ENCODE data around the gene COL18A1.

The COL18A1 gene

DNA sequence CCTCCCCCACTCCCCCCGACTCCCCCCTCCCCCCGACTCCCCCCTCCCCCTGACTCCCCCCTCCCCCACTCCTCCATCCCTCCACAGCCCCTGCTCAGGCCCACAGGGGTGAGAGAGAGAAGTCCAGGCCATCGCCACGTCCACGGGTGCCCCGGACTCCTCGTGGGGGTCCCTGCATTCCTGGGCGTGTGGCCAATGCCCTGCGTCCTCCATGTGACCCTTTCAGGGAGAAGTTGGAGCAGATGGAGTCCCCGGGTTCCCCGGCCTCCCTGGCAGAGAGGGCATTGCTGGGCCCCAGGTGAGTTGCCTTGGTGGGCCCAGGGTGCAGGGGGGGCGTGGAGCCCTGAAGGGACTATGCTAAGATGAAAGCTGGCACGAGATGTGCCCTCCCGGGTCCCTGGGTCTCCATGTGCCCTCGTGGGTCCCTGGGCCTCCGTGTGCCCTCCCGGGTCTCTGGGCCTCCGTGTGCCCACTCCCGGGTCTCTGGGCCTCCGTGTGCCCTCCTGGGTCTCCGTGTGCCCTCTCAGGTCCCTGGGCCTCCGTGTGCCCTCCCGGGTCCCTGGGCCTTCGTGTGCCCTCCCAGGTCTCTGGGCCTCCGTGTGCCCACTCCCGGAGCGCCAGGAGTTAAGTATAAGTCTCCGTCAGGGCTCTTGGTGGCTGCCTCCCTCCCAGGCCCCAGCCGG lies 85.2 kb downstream of the COL18A1 start:
- H3K27me3 ChIP-seq (ENCODE audit: control insufficient read depth in 1 of 2, insufficient read depth in 2 of 2, low read length in 2 of 2), result no peaks in the 10 kb centered on the region
- no peak overlapping the region for H3K9ac ChIP-seq (ENCODE audit: low read depth in 1 of 2, low read length in 2 of 2)
- H3K36me3 ChIP-seq (ENCODE audit: control insufficient read depth in 1 of 2, insufficient read depth in 2 of 2, low read length in 2 of 2), result peaks cover 0 to 2% of the 10 kb centered on the region in 2 donors
- no peak overlapping the region for H3K27ac ChIP-seq (ENCODE audit: low read depth, low read length)
- H3K4me1 ChIP-seq (ENCODE audit: control insufficient read depth in 1 of 2, insufficient read depth in 2 of 2, low read length in 2 of 2), result no peaks in the 10 kb centered on the region
- H3K4me3 ChIP-seq (ENCODE audit: low read depth in 1 of 2, low read length in 2 of 2), result no peak overlapping the region
- no peaks in the 10 kb centered on the region for H3K9me3 ChIP-seq (ENCODE audit: control insufficient read depth in 1 of 2, low read length in 2 of 2)

GRCh38 chr21:45491056-45491455 lies 86.1 kb downstream of the COL18A1 start:
- Histone ChIP-seq H3K27me3 (ENCODE audit: control insufficient read depth in 1 of 2, insufficient read depth in 2 of 2, low read length in 2 of 2) (no peaks in the 10 kb centered on the region), H3K27ac (ENCODE audit: low read depth, low read length) (no peak overlapping the region), H3K4me1 (ENCODE audit: control insufficient read depth in 1 of 2, insufficient read depth in 2 of 2, low read length in 2 of 2) (no peaks in the 10 kb centered on the region), H3K9ac (ENCODE audit: low read depth in 1 of 2, low read length in 2 of 2) (no peak overlapping the region), H3K36me3 (ENCODE audit: control insufficient read depth in 1 of 2, insufficient read depth in 2 of 2, low read length in 2 of 2) (peaks cover 8 to 10% of the 10 kb centered on the region in 2 donors), H3K9me3 (ENCODE audit: control insufficient read depth in 1 of 2, low read length in 2 of 2) (no peaks in the 10 kb centered on the region), H3K4me3 (ENCODE audit: low read depth in 1 of 2, low read length in 2 of 2) (no peak overlapping the region)

DNA sequence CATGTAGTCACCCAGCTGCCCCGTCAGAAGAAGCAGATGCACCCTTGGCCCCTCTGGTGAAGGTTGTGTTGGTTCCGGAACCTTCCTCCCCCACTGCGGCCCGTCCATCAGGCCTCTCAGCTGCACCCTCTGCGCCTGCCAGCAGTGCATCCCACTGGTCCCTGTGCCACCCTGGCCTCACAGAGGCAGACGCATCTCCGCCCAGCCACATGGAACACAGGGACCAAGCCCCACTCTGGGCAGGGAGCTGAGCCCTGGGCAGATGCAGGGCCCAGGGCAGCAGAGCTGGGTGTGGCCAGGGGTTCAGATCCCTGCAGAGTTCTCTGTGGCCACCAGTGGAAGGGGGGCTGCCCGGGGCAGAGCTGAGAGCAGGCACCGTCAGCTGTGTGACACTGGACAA lies 86.7 kb downstream of the COL18A1 start:
- Histone ChIP-seq H3K4me1 (ENCODE audit: control insufficient read depth in 1 of 2, insufficient read depth in 2 of 2, low read length in 2 of 2) (no peaks in the 10 kb centered on the region), H3K9me3 (ENCODE audit: control insufficient read depth in 1 of 2, low read length in 2 of 2) (no peaks in the 10 kb centered on the region), H3K27me3 (ENCODE audit: control insufficient read depth in 1 of 2, insufficient read depth in 2 of 2, low read length in 2 of 2) (no peaks in the 10 kb centered on the region), H3K9ac (ENCODE audit: low read depth in 1 of 2, low read length in 2 of 2) (no peak overlapping the region), H3K4me3 (ENCODE audit: low read depth in 1 of 2, low read length in 2 of 2) (no peak overlapping the region), H3K36me3 (ENCODE audit: control insufficient read depth in 1 of 2, insufficient read depth in 2 of 2, low read length in 2 of 2) (peaks cover 8 to 11% of the 10 kb centered on the region in 2 donors), H3K27ac (ENCODE audit: low read depth, low read length) (no peak overlapping the region)

- H3K9ac ChIP-seq (ENCODE audit: low read depth in 1 of 2, low read length in 2 of 2), result no peak overlapping the region
- H3K9me3 ChIP-seq (ENCODE audit: control insufficient read depth in 1 of 2, low read length in 2 of 2), result no peaks in the 10 kb centered on the region
- H3K4me1 ChIP-seq (ENCODE audit: control insufficient read depth in 1 of 2, insufficient read depth in 2 of 2, low read length in 2 of 2), result no peaks in the 10 kb centered on the region
- no peak overlapping the region for H3K27ac ChIP-seq (ENCODE audit: low read depth, low read length)
- H3K4me3 ChIP-seq (ENCODE audit: low read depth in 1 of 2, low read length in 2 of 2), result no peak overlapping the region
- H3K36me3 ChIP-seq (ENCODE audit: control insufficient read depth in 1 of 2, insufficient read depth in 2 of 2, low read length in 2 of 2), result peaks cover 8 to 12% of the 10 kb centered on the region in 2 donors
- no peaks in the 10 kb centered on the region for H3K27me3 ChIP-seq (ENCODE audit: control insufficient read depth in 1 of 2, insufficient read depth in 2 of 2, low read length in 2 of 2)
These were observed 87.8 kb downstream of the COL18A1 start for GRCh38 chr21:45492765-45493164.

DNA sequence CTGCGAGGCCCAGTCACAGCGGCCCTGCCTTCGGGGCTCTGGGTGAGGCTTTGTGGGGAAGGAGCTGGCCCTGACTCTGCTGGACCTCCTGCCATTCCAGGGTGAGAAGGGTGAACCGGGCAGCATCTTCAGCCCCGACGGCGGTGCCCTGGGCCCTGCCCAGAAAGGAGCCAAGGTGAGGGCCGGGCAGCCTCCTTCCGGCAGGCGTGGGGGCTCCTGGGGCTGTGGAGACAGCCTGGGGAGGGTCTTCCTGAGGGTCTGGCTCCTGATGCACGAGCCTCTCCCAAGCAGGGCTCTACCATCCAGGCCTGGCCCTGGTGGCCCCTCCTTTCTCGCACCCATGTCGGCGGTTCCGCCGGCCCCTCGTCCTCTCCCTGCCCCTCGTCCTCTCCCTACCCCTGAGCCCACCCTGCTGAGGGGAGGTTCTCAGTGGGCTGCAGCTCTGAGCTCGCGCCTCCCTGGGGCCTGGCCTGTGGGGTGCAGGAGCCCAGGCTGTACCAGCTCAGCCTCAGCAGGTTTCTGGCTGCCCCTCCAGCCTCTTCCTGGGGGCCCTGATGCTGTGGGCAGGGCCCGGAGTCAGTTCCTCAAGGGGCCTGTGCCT lies 88.5 kb downstream of the COL18A1 start:
- Histone ChIP-seq H3K27ac (ENCODE audit: low read depth, low read length) (no peak overlapping the region), H3K9me3 (ENCODE audit: control insufficient read depth in 1 of 2, low read length in 2 of 2) (no peaks in the 10 kb centered on the region), H3K36me3 (ENCODE audit: control insufficient read depth in 1 of 2, insufficient read depth in 2 of 2, low read length in 2 of 2) (peaks cover 8 to 14% of the 10 kb centered on the region in 2 donors), H3K4me1 (ENCODE audit: control insufficient read depth in 1 of 2, insufficient read depth in 2 of 2, low read length in 2 of 2) (no peaks in the 10 kb centered on the region), H3K9ac (ENCODE audit: low read depth in 1 of 2, low read length in 2 of 2) (no peak overlapping the region), H3K4me3 (ENCODE audit: low read depth in 1 of 2, low read length in 2 of 2) (no peak overlapping the region), H3K27me3 (ENCODE audit: control insufficient read depth in 1 of 2, insufficient read depth in 2 of 2, low read length in 2 of 2) (no peaks in the 10 kb centered on the region)

GRCh38 chr21:45494135-45494850 lies 89.3 kb downstream of the COL18A1 start:
- Histone ChIP-seq H3K36me3 (ENCODE audit: control insufficient read depth in 1 of 2, insufficient read depth in 2 of 2, low read length in 2 of 2) (peaks cover 8 to 14% of the 10 kb centered on the region in 2 donors), H3K9ac (ENCODE audit: low read depth in 1 of 2, low read length in 2 of 2) (no peak overlapping the region), H3K4me3 (ENCODE audit: low read depth in 1 of 2, low read length in 2 of 2) (no peak overlapping the region)

DNA sequence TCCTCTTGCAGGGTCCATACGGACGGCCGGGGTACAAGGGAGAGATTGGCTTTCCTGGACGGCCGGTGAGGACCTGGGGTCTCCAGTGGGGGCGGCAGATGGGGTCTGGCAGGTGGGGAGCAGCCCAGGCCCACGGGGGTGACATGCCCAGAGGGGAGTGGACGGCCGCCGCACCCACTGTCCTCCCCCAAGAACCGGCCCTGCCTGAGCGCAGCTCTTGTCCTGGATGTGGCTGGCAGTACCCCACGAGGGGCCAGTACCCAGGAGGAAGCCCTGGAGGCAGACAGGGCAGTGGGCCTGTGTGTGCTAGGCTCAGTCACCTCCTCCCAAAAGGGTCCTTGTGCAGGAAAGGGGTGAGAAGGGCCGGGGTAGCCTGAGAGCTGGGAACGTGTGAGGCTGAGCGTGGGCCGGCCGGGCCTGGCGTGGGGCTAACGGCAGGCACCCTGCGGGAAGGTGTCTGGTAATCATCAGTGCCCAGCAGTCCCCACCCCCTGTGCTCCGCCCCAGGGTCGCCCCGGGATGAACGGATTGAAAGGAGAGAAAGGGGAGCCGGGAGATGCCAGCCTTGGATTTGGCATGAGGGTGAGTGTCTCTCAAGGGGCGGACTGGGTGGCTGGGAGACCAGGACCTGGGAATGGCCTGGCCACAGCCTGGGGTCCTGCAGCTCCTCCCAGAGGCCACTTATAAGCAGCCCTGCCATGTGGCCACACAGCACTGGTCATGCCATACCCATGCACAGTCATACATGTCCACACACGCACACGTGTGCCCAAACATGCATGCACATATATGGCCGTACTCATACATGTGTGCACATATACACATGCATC lies 90.1 kb downstream of the COL18A1 start:
- Histone ChIP-seq H3K9me3 (ENCODE audit: control insufficient read depth in 1 of 2, low read length in 2 of 2) (no peaks in the 10 kb centered on the region), H3K27me3 (ENCODE audit: control insufficient read depth in 1 of 2, insufficient read depth in 2 of 2, low read length in 2 of 2) (no peaks in the 10 kb centered on the region), H3K27ac (ENCODE audit: low read depth, low read length) (no peak overlapping the region), H3K9ac (ENCODE audit: low read depth in 1 of 2, low read length in 2 of 2) (no peak overlapping the region), H3K4me3 (ENCODE audit: low read depth in 1 of 2, low read length in 2 of 2) (no peak overlapping the region), H3K36me3 (ENCODE audit: control insufficient read depth in 1 of 2, insufficient read depth in 2 of 2, low read length in 2 of 2) (peaks cover 8 to 14% of the 10 kb centered on the region in 2 donors), H3K4me1 (ENCODE audit: control insufficient read depth in 1 of 2, insufficient read depth in 2 of 2, low read length in 2 of 2) (no peaks in the 10 kb centered on the region)

More at GRCh38 chr21:45494135-45494850, 89.3 kb downstream of the COL18A1 start:
- Histone ChIP-seq H3K9me3 (ENCODE audit: control insufficient read depth in 1 of 2, low read length in 2 of 2) (no peaks in the 10 kb centered on the region), H3K4me1 (ENCODE audit: control insufficient read depth in 1 of 2, insufficient read depth in 2 of 2, low read length in 2 of 2) (no peaks in the 10 kb centered on the region), H3K27ac (ENCODE audit: low read depth, low read length) (no peak overlapping the region), H3K27me3 (ENCODE audit: control insufficient read depth in 1 of 2, insufficient read depth in 2 of 2, low read length in 2 of 2) (no peaks in the 10 kb centered on the region)

- Histone ChIP-seq H3K4me1 (ENCODE audit: control insufficient read depth in 1 of 2, insufficient read depth in 2 of 2, low read length in 2 of 2) (no peaks in the 10 kb centered on the region), H3K27me3 (ENCODE audit: control insufficient read depth in 1 of 2, insufficient read depth in 2 of 2, low read length in 2 of 2) (no peaks in the 10 kb centered on the region), H3K9ac (ENCODE audit: low read depth in 1 of 2, low read length in 2 of 2) (no peak overlapping the region), H3K27ac (ENCODE audit: low read depth, low read length) (no peak overlapping the region), H3K9me3 (ENCODE audit: control insufficient read depth in 1 of 2, low read length in 2 of 2) (no peaks in the 10 kb centered on the region), H3K36me3 (ENCODE audit: control insufficient read depth in 1 of 2, insufficient read depth in 2 of 2, low read length in 2 of 2) (peaks cover 8 to 14% of the 10 kb centered on the region in 2 donors), H3K4me3 (ENCODE audit: low read depth in 1 of 2, low read length in 2 of 2) (no peak overlapping the region)
These were observed 91.4 kb downstream of the COL18A1 start for GRCh38 chr21:45496151-45496967.

GRCh38 chr21:45496968-45497845 lies 92.2 kb downstream of the COL18A1 start:
- Histone ChIP-seq H3K4me1 (ENCODE audit: control insufficient read depth in 1 of 2, insufficient read depth in 2 of 2, low read length in 2 of 2) (no peaks in the 10 kb centered on the region), H3K4me3 (ENCODE audit: low read depth in 1 of 2, low read length in 2 of 2) (no peak overlapping the region), H3K9me3 (ENCODE audit: control insufficient read depth in 1 of 2, low read length in 2 of 2) (no peaks in the 10 kb centered on the region), H3K27ac (ENCODE audit: low read depth, low read length) (no peak overlapping the region), H3K27me3 (ENCODE audit: control insufficient read depth in 1 of 2, insufficient read depth in 2 of 2, low read length in 2 of 2) (no peaks in the 10 kb centered on the region), H3K9ac (ENCODE audit: low read depth in 1 of 2, low read length in 2 of 2) (no peak overlapping the region), H3K36me3 (ENCODE audit: control insufficient read depth in 1 of 2, insufficient read depth in 2 of 2, low read length in 2 of 2) (peaks cover 8 to 12% of the 10 kb centered on the region in 2 donors)
